H1 (cell line): ENCODE results near the gene TFAP2A. TPM values are rescaled to one million over a fixed set of nuclear protein-coding genes. Genes with fewer than 3 reads are reported as not detected.

Experiments used
- CTCF ChIA-PET: fragments of 300-600 bp; sonication (Branson Sonifier 250); formaldehyde crosslinking; loops from one replicate; lab custom pipeline; 2021; ENCODE audit not compliant: partially characterized antibody; lab: Charles Lee
- POLR2A ChIA-PET: fragments of 300-600 bp; sonication (Branson Sonifier 250); formaldehyde crosslinking; loops from one replicate; lab custom pipeline; 2021; ENCODE audit warnings: inconsistent platforms; ENCODE audit not compliant: partially characterized antibody; lab: Charles Lee
- DNase-seq, 2 experiments: peaks; one replicate each; pipeline versions ENCODE4 v3.0.0 to v3.0.0-alpha.2; 2010 to 2022; ENCODE audit warnings: low spot score in 2 of 2, low read depth in 1 of 2, mixed read lengths in 1 of 2
- FAIRE-seq: peaks from 2 replicates; lab custom pipeline; 2011; peaks lifted over from hg19 to GRCh38; lab: Jason Lieb, UNC
- H2AFZ ChIP-seq: 2 replicates; pipeline ENCODE4 v1.8.1; 2012; ENCODE audit warnings: low read length, inconsistent platforms
- H2AK5ac ChIP-seq: 2 replicates; pipeline ENCODE4 v1.6.1; 2013; ENCODE audit warnings: low read depth, low read length
- H2BK120ac ChIP-seq: replicated peaks from 2 replicates; pipeline ENCODE3; 2013; ENCODE audit warnings: low read depth, low read length, inconsistent platforms
- H2BK12ac ChIP-seq: 2 replicates; pipeline ENCODE4 v1.6.1; 2013; ENCODE audit warnings: low read depth, low read length
- H2BK15ac ChIP-seq: 2 replicates; pipeline ENCODE4 v1.6.1; 2013; ENCODE audit warnings: low read length
- H2BK20ac ChIP-seq: 2 replicates; pipeline ENCODE4 v1.6.1; 2013; ENCODE audit warnings: low read length
- H2BK5ac ChIP-seq: 2 replicates; pipeline ENCODE4 v1.6.1; 2013; ENCODE audit warnings: low read depth, low read length
- H3K14ac ChIP-seq: 2 replicates; pipeline ENCODE4 v1.6.1; 2013; ENCODE audit warnings: inconsistent platforms; ENCODE audit not compliant: insufficient read length
- H3K18ac ChIP-seq: 2 replicates; pipeline ENCODE4 v1.6.1; 2013; ENCODE audit warnings: low read length; ENCODE audit errors: extremely low read depth
- H3K23ac ChIP-seq: 2 replicates; pipeline ENCODE4 v1.6.1; 2013; ENCODE audit warnings: inconsistent platforms; ENCODE audit not compliant: insufficient read length
- H3K23me2 ChIP-seq: 2 replicates; pipeline ENCODE4 v1.6.1; 2013; ENCODE audit warnings: low read depth, low read length
- H3K27ac ChIP-seq: 2 replicates; pipeline ENCODE4 v1.6.1; 2011; ENCODE audit warnings: low read depth, low read length, inconsistent platforms
- H3K27me3 ChIP-seq, 4 experiments: replicated peaks in 1 of 4; 1 replicate in 1 of 4; 2 replicates in 3 of 4; pipeline versions ENCODE4 v1.6.1 to v1.8.1; 2011 to 2013; ENCODE audit warnings: low read length in 3 of 4, mild to moderate bottlenecking in 3 of 4, inconsistent platforms in 2 of 4, mixed read lengths in 2 of 4, moderate library complexity in 1 of 4; ENCODE audit not compliant: control insufficient read depth in 3 of 4, insufficient read depth in 3 of 4; ENCODE audit errors: extremely low read depth in 1 of 4
- H3K36me3 ChIP-seq, 4 experiments: 2 replicates each; pipeline versions ENCODE4 v1.6.1 to v1.8.1; 2011 to 2013; ENCODE audit warnings: mild to moderate bottlenecking in 4 of 4, low read length in 3 of 4, moderate library complexity in 2 of 4, control low read depth in 1 of 4, inconsistent platforms in 1 of 4; ENCODE audit not compliant: insufficient read depth in 4 of 4, control insufficient read depth in 2 of 4
- H3K4ac ChIP-seq: replicated peaks from 2 replicates; pipeline ENCODE3; 2013; ENCODE audit warnings: low read length, low read depth, mixed read lengths, inconsistent platforms; ENCODE audit not compliant: insufficient read length
- H3K4me1 ChIP-seq, 4 experiments: replicated peaks in 1 of 4; 1 replicate in 1 of 4; 2 replicates in 3 of 4; pipeline versions ENCODE4 v1.6.1 to v1.8.1; 2011 to 2013; ENCODE audit warnings: low read length in 3 of 4, inconsistent platforms in 2 of 4, mixed read lengths in 1 of 4; ENCODE audit not compliant: insufficient read depth in 4 of 4, control insufficient read depth in 3 of 4
- H3K4me2 ChIP-seq, 2 experiments: 2 replicates each; pipeline versions ENCODE4 v1.6.1 to v1.8.1; 2011 to 2013; ENCODE audit warnings: low read depth in 2 of 2, low read length in 2 of 2, control low read depth in 1 of 2, inconsistent platforms in 1 of 2, mild to moderate bottlenecking in 1 of 2; ENCODE audit not compliant: insufficient read depth in 1 of 2
- H3K4me3 ChIP-seq, 4 experiments: fragments of 200-600, 300-600 bp in 1 of 4; sonication (generic), shearing (Covaris generic), sonication (Bioruptor Twin) in 1 of 4; 2 replicates each; pipeline versions ENCODE4 v1.5.1 to v1.8.1; 2011 to 2016; ENCODE audit warnings: low read length in 4 of 4, low read depth in 3 of 4, control low read depth in 2 of 4, inconsistent platforms in 2 of 4, mild to moderate bottlenecking in 2 of 4, mixed read lengths in 1 of 4, moderate library complexity in 1 of 4; ENCODE audit not compliant: insufficient read depth in 2 of 4; ENCODE audit errors: extremely low read depth in 1 of 4
- H3K56ac ChIP-seq: replicated peaks from 2 replicates; pipeline ENCODE3; 2013; ENCODE audit warnings: low read depth, mild to moderate bottlenecking, mixed read lengths, low read length, inconsistent platforms; ENCODE audit not compliant: insufficient read length
- H3K79me1 ChIP-seq: 2 replicates; pipeline ENCODE4 v1.6.1; 2013; ENCODE audit warnings: low read depth, low read length, control low read depth
- H3K79me2 ChIP-seq, 2 experiments: 2 replicates each; pipeline versions ENCODE4 v1.6.1 to v1.8.1; 2012 to 2013; ENCODE audit warnings: low read length in 2 of 2, mild to moderate bottlenecking in 2 of 2, inconsistent platforms in 1 of 2; ENCODE audit not compliant: insufficient read depth in 2 of 2, control insufficient read depth in 1 of 2
- H3K9ac ChIP-seq, 4 experiments: replicated peaks in 1 of 4; 1 replicate in 1 of 4; 2 replicates in 3 of 4; pipeline versions ENCODE4 v1.6.1 to v1.8.1; 2011 to 2013; ENCODE audit warnings: low read depth in 3 of 4, low read length in 3 of 4, control low read depth in 2 of 4, mild to moderate bottlenecking in 2 of 4, moderate library complexity in 2 of 4, inconsistent platforms in 1 of 4; ENCODE audit errors: extremely low read depth in 1 of 4
- H3K9me3 ChIP-seq, 2 experiments: 2 replicates each; pipeline versions ENCODE4 v1.6.1 to v1.8.1; 2012 to 2013; ENCODE audit warnings: mild to moderate bottlenecking in 2 of 2, moderate library complexity in 2 of 2, control low read depth in 1 of 2, inconsistent platforms in 1 of 2, low read depth in 1 of 2, low read length in 1 of 2, mixed read lengths in 1 of 2; ENCODE audit not compliant: insufficient read depth in 2 of 2
- H4K20me1 ChIP-seq, 2 experiments: replicated peaks in 1 of 2; 2 replicates each; pipeline versions ENCODE3 to v1.8.1; 2011 to 2013; ENCODE audit warnings: inconsistent platforms in 2 of 2, low read length in 2 of 2, mild to moderate bottlenecking in 1 of 2; ENCODE audit not compliant: insufficient read depth in 2 of 2, control insufficient read depth in 1 of 2
- H4K5ac ChIP-seq: 2 replicates; pipeline ENCODE4 v1.6.1; 2013; ENCODE audit warnings: low read length, low read depth, mixed read lengths, inconsistent platforms; ENCODE audit not compliant: insufficient read length
- H4K8ac ChIP-seq: 2 replicates; pipeline ENCODE4 v1.8.0; 2013; ENCODE audit warnings: mild to moderate bottlenecking, moderate library complexity, low read length, inconsistent platforms; ENCODE audit not compliant: insufficient read depth; ENCODE audit errors: extremely low read depth
- H4K91ac ChIP-seq: replicated peaks from 2 replicates; pipeline ENCODE3; 2013; ENCODE audit warnings: low read length, mixed read lengths, inconsistent platforms; ENCODE audit not compliant: insufficient read length
- ATF3 ChIP-seq: IDR thresholded peaks from 2 replicates; pipeline ENCODE4 v1.6.1; 2011; ENCODE audit warnings: low read depth, mild to moderate bottlenecking, low read length; ENCODE audit not compliant: insufficient read depth
- BCL11A ChIP-seq, 2 experiments: IDR thresholded peaks; one replicate each; pipeline ENCODE4 v1.6.1; 2011; ENCODE audit warnings: low read depth in 2 of 2, low read length in 2 of 2, mild to moderate bottlenecking in 2 of 2
- CTCF ChIP-seq, 3 experiments: IDR thresholded peaks; 1 replicate in 2 of 3; 2 replicates in 1 of 3; pipeline versions ENCODE4 v1.5.1 to v1.6.1; 2011; ENCODE audit warnings: low read length in 3 of 3, mild to moderate bottlenecking in 3 of 3, inconsistent platforms in 2 of 3, low read depth in 1 of 3, moderate library complexity in 1 of 3; ENCODE audit not compliant: insufficient read depth in 1 of 3; ENCODE audit errors: control extremely low read depth in 1 of 3
- RXRA ChIP-seq: IDR thresholded peaks from 2 replicates; pipeline ENCODE4 v1.6.1; 2011; ENCODE audit warnings: low read depth, mild to moderate bottlenecking, low read length, moderate library complexity; ENCODE audit not compliant: insufficient read depth
- TCF12 ChIP-seq: IDR thresholded peaks from 2 replicates; pipeline ENCODE4 v1.6.1; 2011; ENCODE audit warnings: low read depth, mild to moderate bottlenecking, low read length
- WGBS, 2 experiments: shearing (Covaris generic) in 1 of 2; methylation state at CpG; one replicate each; pipeline versions ENCODE4 v1.1.6 to v1.1.7; 2013 to 2015; ENCODE audit warnings: low lambda C conversion rate in 2 of 2, mixed read lengths in 2 of 2, inconsistent platforms in 1 of 2, low coverage in 1 of 2, missing lambda C conversion rate in 1 of 2; ENCODE audit not compliant: insufficient replicate concordance in 2 of 2, insufficient coverage in 1 of 2, insufficient read length in 1 of 2; ENCODE audit errors: extremely low coverage in 1 of 2, missing lambda C conversion rate in 1 of 2; 5-methylcytosine and 5-hydroxymethylcytosine counted together
- polyA plus RNA-seq, 7 experiments: library from polyadenylated mRNA; depleted of rRNA in 3 of 7; stranded (reverse) in 5 of 7; unstranded in 2 of 7; fragments of >200 nt in 5 of 7; fragments of 200-250 nt in 2 of 7; gene quantifications; 1 replicate in 5 of 7; 2 replicates in 1 of 7; 4 replicates in 1 of 7; pipeline versions ENCODE4 v1.2.1 to v1.2.3, GENCODE V29; 2011 to 2013; ENCODE audit warnings: missing spikeins in 2 of 7, mixed read lengths in 2 of 7
- total RNA-seq: library from RNA; stranded (reverse); fragmentation: NEBNext Ultra II Directional; extraction: Animal tissue kit (Norgen Biotek cat#: 25700); gene quantifications from 2 replicates; pipeline ENCODE4 v1.2.1, GENCODE V29; 2021

The TFAP2A gene
- total and polyA plus RNA-seq, 2 of the 8 experiments (the other 6 are each of a cell fraction or from before 2014, with no cell fraction given): 0.23 TPM; not detected in 1

GRCh38 chr6:10424040-10424439 lies 9.2 kb upstream of the TFAP2A start:
- Histone ChIP-seq H4K91ac (no peak overlapping the region), H3K14ac (no peak overlapping the region), H3K18ac (no peak overlapping the region), H2AK5ac (no peak overlapping the region), H2BK5ac (no peak overlapping the region), H3K23me2 (peaks cover 2% of the 10 kb centered on the region; the same call in 1 of the 2 replicates), H4K20me1 (peaks cover 27 to 47% of the 10 kb centered on the region in 2 experiments), H2BK12ac (no peak overlapping the region), H2AFZ (no peak overlapping the region), H3K36me3 (peaks cover 0 to 4% (median 0%) of the 10 kb centered on the region in 4 experiments; a peak in 1 of 8 replicates), H3K79me2 (no peaks in the 10 kb centered on the region), H3K4me2 (peak overlapping the region in 1 of 2 experiments; percentile 63; a peak in 1 of 4 replicates), H3K56ac (no peak overlapping the region), H2BK15ac (no peak overlapping the region), H3K27me3 (peaks cover 88 to 98% (median 93%) of the 10 kb centered on the region in 4 experiments), H3K23ac (no peak overlapping the region), H3K27ac (no peak overlapping the region), H3K9ac (no peak overlapping the region), H3K79me1 (no peaks in the 10 kb centered on the region), H4K8ac (no peak overlapping the region), H2BK120ac (no peak overlapping the region), H3K4me1 (peaks cover 0 to 39% (median 21%) of the 10 kb centered on the region in 4 experiments; a peak in 6 of 7 replicates), H3K4ac (no peak overlapping the region), H4K5ac (no peak overlapping the region), H2BK20ac (no peak overlapping the region), H3K9me3 (no peaks in the 10 kb centered on the region), H3K4me3 (no peak overlapping the region)
- TF ChIP-seq RXRA (no peak), BCL11A (IDR thresholded peaks at IDR 0.05; ENCODE audit: low read depth in 2 of 2, low read length in 2 of 2) (no peak), CTCF (IDR thresholded peaks at IDR 0.05; ENCODE audit: control extremely low read depth in 1 of 3, insufficient read depth in 1 of 3, low read depth in 1 of 3, low read length in 3 of 3) (peak in 1 of 3 experiments; percentile 26; a peak in 1 of 4 replicates), TCF12 (0 out of 2 replicates have a peak, but pooled peaks have one; percentile 5), ATF3 (no peak)
- CTCF ChIA-PET: interaction anchor here (0.6 to 21.9 kb wide), 9 partner anchors 9 to 666 kb away, joined by 3 to 365 read pairs (median 4); partner anchors contain the start of gene TFAP2A
- POLR2A ChIA-PET: interaction anchor here (1.4 to 2.9 kb wide), 3 partner anchors 9 to 14 kb away, joined by 4 to 10 read pairs (median 5); partner anchors contain the start of gene TFAP2A
- 3% methylated on average over 5 of the region's 5 CpGs; no CpG with 5 or more reads in 1 of the 2 experiments for WGBS, 2 experiments
- DNase-seq: peak in 1 of 2 experiments; percentile 50
- no peak for FAIRE-seq
